Activated naive CD8-positive, alpha-beta T cell treated with anti-CD3 and anti-CD28 coated beads, Interleukin-2, amount 50 U/mL, for 24 hours (primary cell): ENCODE measurements around the gene MB.
"Not testable (repeated sequence)": the region's sequence is repeated elsewhere in the genome, so short reads cannot be mapped to it uniquely, and the experiment has no call there.

Experiments used
- ATAC-seq: fragments of 150-1000 bp; cut with Tn5 transposase; one replicate; pipeline ENCODE4 v1.10.0; 2021
- DNase-seq: peaks from one replicate; pipeline ENCODE4 v3.0.0; 2021
- H3K27ac Mint-ChIP-seq: one replicate; pipeline ENCODE4 v1.8.0; 2021; ENCODE audit warnings: mild to moderate bottlenecking, mixed read lengths
- H3K27me3 Mint-ChIP-seq: one replicate; pipeline ENCODE4 v1.8.0; 2021; ENCODE audit warnings: mixed read lengths
- H3K36me3 Mint-ChIP-seq: one replicate; pipeline ENCODE4 v1.8.0; 2021; ENCODE audit warnings: low read depth, mixed read lengths
- H3K4me1 Mint-ChIP-seq: one replicate; pipeline ENCODE4 v1.8.0; 2021; ENCODE audit warnings: mixed read lengths
- H3K4me3 Mint-ChIP-seq: one replicate; pipeline ENCODE4 v1.8.0; 2021; ENCODE audit warnings: mild to moderate bottlenecking, moderate library complexity, mixed read lengths
- H3K9me3 Mint-ChIP-seq: one replicate; pipeline ENCODE4 v1.8.0; 2021; ENCODE audit warnings: mixed read lengths

The MB gene

DNA sequence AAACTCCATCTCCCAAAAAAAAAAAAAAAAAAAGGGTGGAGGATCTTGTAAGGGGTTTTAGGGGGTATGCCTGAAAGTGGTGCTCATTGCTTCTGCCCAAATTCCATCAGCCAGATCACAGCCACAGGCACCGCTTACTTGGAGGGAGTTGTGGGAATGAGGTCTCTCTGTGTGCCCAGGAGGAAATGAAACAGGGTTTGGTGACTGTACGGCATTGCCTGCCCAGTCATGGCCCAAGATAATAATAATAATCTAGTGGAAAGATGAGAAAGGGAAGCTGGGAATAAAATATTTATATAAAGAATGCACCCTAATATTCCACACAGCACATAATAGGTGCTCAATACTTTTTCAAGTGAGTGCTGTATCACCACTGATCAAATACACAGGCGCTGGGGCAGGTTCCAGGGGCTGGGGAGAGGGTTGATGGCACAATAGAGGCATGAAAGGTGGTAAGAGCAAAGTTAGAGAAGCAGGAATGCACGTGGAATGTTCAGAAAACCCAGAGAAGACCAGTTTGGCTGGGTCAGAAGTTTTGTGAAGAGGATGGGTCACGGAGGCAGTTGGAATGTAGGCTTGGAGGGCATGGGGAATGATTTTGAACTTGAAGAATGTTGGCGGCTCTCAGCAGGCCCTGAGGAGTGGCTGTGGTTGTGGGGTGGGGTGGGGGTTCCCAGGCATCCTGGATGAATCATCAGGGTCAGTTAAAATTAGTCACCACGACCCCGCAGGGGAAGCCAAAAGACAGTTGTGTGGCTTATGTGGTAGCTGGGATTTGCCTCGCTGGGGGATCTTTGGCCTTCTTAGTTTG lies 12.5 kb upstream of the MB start:
- peak overlapping the region; percentile 77 for H3K27ac Mint-ChIP-seq
- ATAC-seq (peak; percentile 62), DNase-seq (peak; percentile 77)
- H3K27me3 Mint-ChIP-seq, result peaks cover 11% of the 10 kb centered on the region
- H3K4me1 Mint-ChIP-seq, result peaks cover 21% of the 10 kb centered on the region
- H3K36me3 Mint-ChIP-seq, result no peaks in the 10 kb centered on the region
- H3K9me3 Mint-ChIP-seq, result no peaks in the 10 kb centered on the region
- H3K4me3 Mint-ChIP-seq, result peak overlapping the region; percentile 23

DNA sequence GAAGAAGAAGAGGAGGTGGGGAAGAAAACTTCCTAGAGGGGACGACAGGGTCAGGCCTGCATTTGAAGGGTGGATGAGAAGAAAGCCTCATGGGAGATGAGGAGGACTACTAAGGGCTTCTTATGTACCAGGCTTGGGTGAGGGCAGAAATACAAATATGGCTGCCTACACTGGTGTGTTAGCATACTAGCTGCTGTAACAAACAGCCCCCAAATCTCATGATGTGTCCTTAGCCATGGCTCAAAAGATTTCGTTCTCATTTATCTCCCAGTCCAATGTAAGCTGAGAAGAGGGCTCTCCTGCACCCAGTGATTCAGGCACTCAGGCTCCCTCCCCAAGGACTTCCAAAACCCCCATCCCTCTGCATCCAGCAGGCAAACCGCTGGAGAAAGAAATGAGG lies 11.6 kb upstream of the MB start:
- H3K9me3 Mint-ChIP-seq, result no peaks in the 10 kb centered on the region
- ATAC-seq (no peak), DNase-seq (no peak)
- peaks cover 13% of the 10 kb centered on the region for H3K27me3 Mint-ChIP-seq
- H3K27ac Mint-ChIP-seq, result no peak overlapping the region
- H3K4me1 Mint-ChIP-seq, result peaks cover 21% of the 10 kb centered on the region
- no peaks in the 10 kb centered on the region for H3K36me3 Mint-ChIP-seq
- no peak overlapping the region for H3K4me3 Mint-ChIP-seq

DNA sequence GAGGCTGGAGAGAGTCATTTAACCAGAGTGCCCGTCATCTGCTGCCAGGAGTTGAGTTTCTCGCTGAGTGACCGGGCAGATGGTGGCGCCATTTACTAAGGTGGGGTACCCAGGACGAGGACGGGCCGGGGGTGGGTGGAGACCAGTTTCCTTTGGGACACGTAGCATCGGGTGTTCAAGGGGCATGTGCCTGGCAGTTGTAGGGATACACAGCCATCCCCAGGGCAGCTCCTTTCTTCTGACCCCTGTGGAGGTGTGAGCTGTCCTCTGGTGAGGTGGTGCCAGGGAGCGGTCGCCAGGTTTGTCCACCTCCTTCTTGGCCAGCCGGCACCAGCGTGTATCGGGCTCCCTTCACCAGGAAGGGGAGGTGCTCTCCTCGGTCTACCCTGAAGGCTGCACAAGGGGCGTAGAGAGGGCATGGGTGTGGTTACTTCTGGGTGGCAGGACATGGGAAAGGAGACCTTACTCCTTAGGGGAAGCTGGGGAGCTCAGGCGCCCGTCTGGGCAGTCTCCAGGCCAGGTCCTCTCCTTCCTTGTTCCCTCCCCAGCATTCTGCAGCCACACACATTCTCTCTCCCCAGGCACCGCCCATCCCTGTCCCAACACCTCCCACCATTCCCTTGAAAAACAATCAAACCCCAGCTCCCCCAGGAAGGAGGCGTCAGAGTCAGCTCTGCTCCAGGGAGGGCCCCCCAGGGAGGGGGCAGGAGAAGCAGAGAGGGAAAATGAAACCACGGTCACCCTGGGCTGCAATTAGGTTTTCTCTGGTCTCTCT lies 10.3 kb upstream of the MB start:
- H3K36me3 Mint-ChIP-seq, result no peaks in the 10 kb centered on the region
- H3K4me1 Mint-ChIP-seq, result peaks cover 21% of the 10 kb centered on the region
- no peaks in the 10 kb centered on the region for H3K9me3 Mint-ChIP-seq
- ATAC-seq (peak; percentile 59), DNase-seq (peak; percentile 74)
- peaks cover 15% of the 10 kb centered on the region for H3K27me3 Mint-ChIP-seq
- H3K27ac Mint-ChIP-seq, result peak overlapping the region; percentile 59
- H3K4me3 Mint-ChIP-seq, result peak overlapping the region; percentile 76

DNA sequence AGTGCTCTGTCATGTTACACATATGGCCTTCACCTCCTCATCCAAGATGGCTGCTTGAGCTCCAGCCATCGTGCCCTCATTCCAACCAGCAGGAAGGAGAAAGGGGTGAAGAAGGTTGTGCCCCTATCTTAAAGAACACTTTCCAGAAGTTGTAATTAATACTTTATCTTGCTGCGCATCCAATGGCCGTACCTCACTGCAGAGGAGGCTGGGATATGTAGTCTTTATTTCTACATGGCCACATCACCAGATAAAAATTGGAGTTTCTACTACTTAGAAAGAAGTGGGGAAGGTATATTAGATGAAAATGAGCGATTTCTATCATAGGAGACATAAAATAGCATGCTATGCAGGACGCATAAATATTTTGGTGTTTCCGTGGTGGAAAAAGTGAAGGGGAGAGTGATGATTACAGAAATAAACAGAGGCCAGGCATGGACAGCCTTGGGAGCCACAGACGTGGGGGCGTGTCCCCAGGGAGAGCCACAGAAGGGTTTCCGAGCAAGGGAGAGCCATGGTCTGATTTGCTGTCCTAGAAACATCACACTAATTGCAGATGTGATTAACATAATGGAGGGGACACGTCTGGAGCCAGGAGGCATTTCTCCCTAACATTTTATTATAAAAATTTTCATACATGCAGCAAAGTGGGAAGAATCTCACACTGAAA lies 8.8 kb upstream of the MB start:
- H3K4me3 Mint-ChIP-seq, result no peak overlapping the region
- no peak overlapping the region for H3K27ac Mint-ChIP-seq
- DNase-seq, result no peak
- peaks cover 15% of the 10 kb centered on the region for H3K27me3 Mint-ChIP-seq
- H3K4me1 Mint-ChIP-seq, result peaks cover 21% of the 10 kb centered on the region
- no peak for ATAC-seq
- no peaks in the 10 kb centered on the region for H3K9me3 Mint-ChIP-seq
- no peaks in the 10 kb centered on the region for H3K36me3 Mint-ChIP-seq

DNA sequence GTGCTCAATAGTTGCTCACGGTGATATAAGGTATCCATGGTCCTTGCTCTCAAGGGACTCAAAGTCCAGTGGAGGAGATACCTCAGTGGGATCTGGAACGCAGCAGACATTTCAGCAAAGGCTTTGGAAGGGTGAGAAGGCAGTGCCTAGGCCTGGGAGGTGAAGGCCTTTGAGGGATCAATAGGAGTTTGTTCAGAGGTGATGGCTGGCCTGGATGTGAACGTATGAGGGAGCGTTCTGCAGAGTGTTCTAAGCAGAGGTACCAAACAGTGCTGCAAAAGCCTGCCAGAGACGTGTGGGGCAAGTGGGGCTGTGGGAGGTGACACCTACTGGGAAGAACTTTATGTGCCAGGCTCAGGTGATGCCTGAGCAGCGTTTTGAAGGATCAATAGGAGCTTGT lies 7.4 kb upstream of the MB start:
- Mint-ChIP-seq H3K4me3 (no peak overlapping the region), H3K9me3 (no peaks in the 10 kb centered on the region), H3K36me3 (no peaks in the 10 kb centered on the region), H3K27me3 (peaks cover 15% of the 10 kb centered on the region), H3K4me1 (peaks cover 15% of the 10 kb centered on the region), H3K27ac (no peak overlapping the region)
- ATAC-seq (no peak), DNase-seq (no peak)

DNA sequence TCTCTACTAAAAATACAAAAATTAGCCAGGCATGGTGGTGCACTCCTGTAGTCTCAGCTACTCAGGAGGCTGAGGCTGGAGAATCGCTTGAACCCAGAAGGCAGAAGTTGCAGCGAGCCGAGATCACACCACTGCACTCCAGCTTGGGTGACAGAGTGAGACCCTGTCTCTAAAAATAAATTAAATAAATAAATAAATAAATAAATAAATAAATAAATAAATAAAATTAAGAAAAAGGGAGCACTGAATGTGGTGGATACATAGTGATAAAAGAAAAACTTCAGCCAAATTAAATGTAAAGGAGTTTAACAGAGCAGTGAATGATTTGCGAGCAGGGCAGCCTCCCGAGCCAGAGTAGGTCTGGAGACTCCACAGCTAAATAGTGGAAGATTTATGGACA lies 6.8 kb upstream of the MB start:
- H3K27ac Mint-ChIP-seq, H3K4me1 Mint-ChIP-seq, ATAC-seq, H3K36me3 Mint-ChIP-seq, DNase-seq, H3K9me3 Mint-ChIP-seq, H3K4me3 Mint-ChIP-seq: not testable (repeated sequence)
- H3K27me3 Mint-ChIP-seq, result peaks cover 15% of the 10 kb centered on the region

DNA sequence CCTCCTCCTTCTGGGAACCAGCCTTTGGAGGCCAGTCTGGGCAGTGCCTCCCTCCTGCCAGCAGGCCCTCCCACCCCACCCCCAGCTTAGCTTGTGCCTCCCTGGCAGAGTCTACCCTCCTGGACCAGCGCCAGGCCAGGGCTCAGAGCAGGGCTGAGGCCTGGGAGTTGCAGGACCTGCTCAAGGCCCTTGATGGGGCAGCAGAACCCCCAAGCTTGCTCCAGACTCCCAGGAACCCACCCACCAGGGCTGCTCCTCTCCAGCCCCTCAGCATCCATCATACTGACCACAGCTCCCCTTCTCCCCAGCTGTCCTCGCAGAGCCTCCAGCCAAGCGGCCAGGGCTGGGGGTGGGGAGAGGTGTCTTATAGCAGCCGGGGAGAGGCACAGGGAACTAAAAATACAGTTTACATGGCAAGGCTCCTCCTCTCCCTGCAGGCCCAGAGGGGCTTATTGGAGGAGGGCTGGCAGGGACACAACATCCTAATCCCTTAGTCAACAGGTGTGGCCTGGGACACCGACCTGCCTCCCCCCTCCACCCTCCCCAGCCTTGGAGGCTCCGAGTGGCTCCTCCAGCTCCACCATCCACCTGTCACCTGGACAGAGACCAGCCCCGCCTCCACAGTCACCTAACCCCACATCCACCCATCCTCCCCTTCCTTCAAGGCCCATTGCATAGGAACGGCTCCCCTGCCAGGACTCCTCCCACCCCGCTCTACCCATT lies 5.2 kb upstream of the MB start:
- Mint-ChIP-seq H3K9me3 (no peaks in the 10 kb centered on the region), H3K4me1 (peaks cover 2% of the 10 kb centered on the region), H3K27ac (no peak overlapping the region), H3K4me3 (no peak overlapping the region), H3K36me3 (no peaks in the 10 kb centered on the region), H3K27me3 (peaks cover 11% of the 10 kb centered on the region)
- ATAC-seq (no peak), DNase-seq (no peak)

DNA sequence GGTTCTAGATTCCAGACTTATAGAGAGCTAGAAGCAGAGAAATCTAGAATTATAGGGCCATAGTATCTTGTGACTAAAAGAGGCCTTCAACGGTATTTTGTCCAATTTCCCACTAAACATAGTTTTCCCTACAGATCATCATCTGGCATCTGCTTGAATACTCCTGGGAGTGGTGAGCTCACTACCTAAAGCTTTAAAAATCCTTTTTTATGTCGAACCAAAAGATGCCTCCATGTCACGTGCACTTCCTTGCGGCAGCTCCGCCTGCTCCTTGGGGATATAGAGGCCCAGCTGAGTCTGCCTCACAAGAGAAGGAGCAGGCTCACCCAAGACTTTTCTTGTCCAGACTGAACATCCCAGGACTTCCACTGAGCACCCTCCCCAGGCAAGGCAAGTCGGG lies 4.3 kb upstream of the MB start:
- H3K4me3 Mint-ChIP-seq, result no peak overlapping the region
- no peaks in the 10 kb centered on the region for H3K9me3 Mint-ChIP-seq
- no peak overlapping the region for H3K27ac Mint-ChIP-seq
- peaks cover 2% of the 10 kb centered on the region for H3K4me1 Mint-ChIP-seq
- peaks cover 9% of the 10 kb centered on the region for H3K27me3 Mint-ChIP-seq
- ATAC-seq (no peak), DNase-seq (no peak)
- no peaks in the 10 kb centered on the region for H3K36me3 Mint-ChIP-seq

DNA sequence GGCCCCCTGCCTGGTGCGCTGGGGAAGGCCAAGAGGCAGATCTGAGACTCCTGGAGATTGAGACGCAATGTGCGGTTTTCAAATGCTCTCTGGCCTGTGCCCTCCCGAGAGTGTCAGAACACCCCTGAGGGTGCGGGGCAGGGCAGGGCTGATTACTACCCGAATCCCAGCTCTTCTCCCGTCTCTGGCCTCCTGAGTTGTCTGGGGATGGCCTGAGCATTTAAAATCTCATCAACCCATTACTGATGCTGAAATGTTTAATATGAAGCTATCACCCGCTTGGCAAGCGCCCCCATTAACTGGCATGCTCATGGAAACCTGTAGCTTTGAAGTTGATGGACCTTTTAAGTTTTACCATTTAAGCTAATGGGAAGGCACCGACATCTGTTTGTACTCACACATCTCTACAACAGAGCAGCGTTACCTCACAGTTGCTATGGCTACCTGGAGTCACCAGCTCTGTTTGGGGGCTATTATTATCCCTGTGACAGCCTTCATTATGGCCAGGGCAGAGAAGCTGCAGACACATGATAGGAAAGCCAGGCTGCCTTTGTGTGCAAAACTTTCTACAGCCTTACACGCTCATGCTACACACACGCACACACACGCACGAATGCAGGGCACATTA lies 3.6 kb upstream of the MB start:
- Mint-ChIP-seq H3K4me3 (no peak overlapping the region), H3K27ac (no peak overlapping the region)
- no peak for ATAC-seq

DNA sequence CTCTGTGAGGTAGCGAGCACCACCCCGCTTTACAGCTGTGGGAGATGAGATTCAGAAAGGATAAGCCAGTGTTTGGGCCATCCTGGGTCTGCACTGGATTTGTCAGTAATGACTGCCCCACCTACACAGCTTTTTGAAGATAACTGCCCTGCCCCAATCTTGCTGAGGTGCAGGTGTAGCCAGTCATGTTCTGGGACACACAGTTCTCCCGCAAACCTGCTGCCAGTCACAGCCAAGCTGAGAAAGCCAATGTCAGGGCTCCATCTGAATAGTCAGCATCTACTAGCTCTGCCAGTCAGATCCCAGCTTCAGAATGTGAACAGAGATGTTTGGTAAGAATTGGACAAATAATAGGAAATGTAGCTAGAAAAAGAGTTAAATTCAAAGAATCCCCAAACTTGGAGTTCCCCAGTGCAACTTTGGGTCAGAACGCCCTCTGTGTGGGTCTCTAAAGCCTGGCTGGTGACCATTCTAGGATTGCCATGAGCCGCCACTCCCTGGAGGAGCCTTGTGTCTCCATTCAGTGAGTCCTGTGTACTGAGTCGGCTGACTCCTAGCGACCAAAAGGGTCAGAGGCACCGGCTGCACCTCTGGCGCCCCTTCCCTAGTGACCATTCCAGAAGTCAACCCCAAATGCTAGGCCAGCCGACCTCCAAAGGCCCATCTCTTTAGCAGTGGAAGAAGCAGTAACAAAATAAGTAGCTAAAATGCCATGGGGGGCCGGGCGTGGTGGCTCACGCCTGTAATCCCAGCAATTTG lies 2.4 kb upstream of the MB start:
- Mint-ChIP-seq H3K27me3 (peaks cover 5% of the 10 kb centered on the region), H3K4me3 (no peak overlapping the region), H3K36me3 (no peaks in the 10 kb centered on the region), H3K9me3 (no peaks in the 10 kb centered on the region), H3K27ac (no peak overlapping the region), H3K4me1 (peaks cover 10% of the 10 kb centered on the region)
- ATAC-seq (no peak), DNase-seq (no peak)

More for the DNA sequence above, 3.6 kb upstream of the MB start:
- Mint-ChIP-seq H3K9me3 (no peaks in the 10 kb centered on the region), H3K36me3 (no peaks in the 10 kb centered on the region), H3K4me1 (peaks cover 5% of the 10 kb centered on the region), H3K27me3 (peaks cover 9% of the 10 kb centered on the region)
- DNase-seq, result no peak

DNA sequence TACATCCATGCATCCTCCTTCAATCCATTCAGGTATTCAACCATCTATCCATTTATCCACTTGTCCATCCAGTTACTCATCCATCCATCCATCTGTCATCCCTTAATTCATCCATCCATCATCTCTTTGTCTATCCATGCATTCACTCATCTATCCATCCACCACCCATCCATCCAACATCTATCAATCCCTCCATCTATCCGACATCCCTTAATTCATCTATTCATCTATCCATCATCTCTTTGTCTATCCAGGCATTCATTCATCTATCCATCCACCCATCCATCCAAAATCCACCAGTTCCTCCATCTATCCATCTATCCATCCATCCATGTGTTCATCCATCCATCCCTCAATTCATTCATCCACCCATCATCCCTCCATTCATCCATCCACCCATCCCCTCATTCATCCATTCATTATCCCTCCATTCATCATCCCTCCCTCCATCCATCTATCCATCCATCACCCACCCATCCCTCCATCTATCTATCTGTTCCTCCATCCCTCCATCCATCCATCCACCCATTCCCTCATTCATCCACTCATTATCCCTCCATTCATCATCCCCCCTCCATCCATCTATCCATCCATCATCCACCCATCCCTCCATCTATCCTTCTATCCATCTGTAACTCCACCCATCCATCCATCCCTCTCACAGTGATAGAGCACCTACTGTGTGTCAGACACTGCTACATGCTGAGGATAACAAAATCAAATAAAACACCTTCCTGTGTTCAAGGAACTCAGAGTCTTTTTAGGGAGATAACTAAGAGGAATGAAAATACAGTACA lies 1.5 kb upstream of the MB start:
- Mint-ChIP-seq H3K27me3 (peaks cover 2% of the 10 kb centered on the region), H3K36me3 (no peaks in the 10 kb centered on the region), H3K4me1 (peaks cover 10% of the 10 kb centered on the region), H3K4me3 (no peak overlapping the region), H3K9me3 (no peaks in the 10 kb centered on the region), H3K27ac (no peak overlapping the region)
- ATAC-seq (no peak), DNase-seq (no peak)

DNA sequence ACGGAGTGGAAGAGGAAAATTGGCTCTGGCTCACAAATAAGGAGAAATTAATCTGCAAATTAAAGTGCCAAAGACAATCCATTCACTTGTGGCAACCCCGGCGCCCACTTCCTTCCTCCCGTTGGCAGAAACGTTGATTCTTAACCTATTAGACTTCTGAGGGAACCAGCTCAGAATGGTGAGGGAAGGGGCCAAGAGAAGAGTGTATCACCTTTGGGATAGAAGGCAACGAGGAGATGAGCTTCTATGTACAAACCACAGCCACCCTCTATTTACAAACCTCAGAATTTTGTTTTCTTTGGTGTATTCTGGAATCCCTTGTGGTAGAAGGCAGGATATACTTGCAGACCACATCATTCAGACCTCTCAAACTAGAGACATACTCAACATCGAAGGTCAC lies 1.1 kb downstream of the MB start:
- H3K27ac Mint-ChIP-seq, result no peak overlapping the region
- DNase-seq (no peak), ATAC-seq (no peak)
- H3K4me3 Mint-ChIP-seq, result no peak overlapping the region
- no peaks in the 10 kb centered on the region for H3K27me3 Mint-ChIP-seq
- no peaks in the 10 kb centered on the region for H3K9me3 Mint-ChIP-seq
- H3K36me3 Mint-ChIP-seq, result no peaks in the 10 kb centered on the region
- H3K4me1 Mint-ChIP-seq, result peaks cover 23% of the 10 kb centered on the region

DNA sequence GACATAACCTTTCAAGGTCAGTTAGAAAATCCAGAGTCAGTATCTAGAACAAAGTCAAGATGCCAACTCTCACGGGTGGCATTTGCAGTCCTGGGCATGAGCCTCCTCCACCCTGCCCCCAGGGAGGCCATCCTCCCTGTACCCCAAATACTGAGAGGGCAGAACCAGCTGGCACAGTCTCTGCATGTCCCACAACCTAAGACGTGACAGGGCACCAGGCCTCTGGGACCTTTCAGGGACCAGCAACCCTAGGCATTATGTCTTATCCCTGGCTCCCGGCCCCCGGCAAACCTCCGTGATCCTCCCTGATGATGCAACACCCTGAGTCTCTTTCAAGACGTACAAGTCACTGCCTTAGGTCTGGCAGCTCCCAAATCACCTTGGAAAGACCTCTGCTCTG lies 2.0 kb downstream of the MB start:
- Mint-ChIP-seq H3K27me3 (peaks cover 6% of the 10 kb centered on the region), H3K4me1 (peaks cover 27% of the 10 kb centered on the region), H3K27ac (no peak overlapping the region), H3K36me3 (no peaks in the 10 kb centered on the region), H3K4me3 (no peak overlapping the region), H3K9me3 (no peaks in the 10 kb centered on the region)
- DNase-seq, result no peak
- no peak for ATAC-seq
